Lower leg skin (tissue), 4 donors: ENCODE data around the gene CHTF18. TPM values are rescaled to one million over a fixed set of nuclear protein-coding genes. Genes with fewer than 3 reads are reported as not detected.

Experiments used
- DNase-seq, 2 donors: peaks; one replicate each; pipeline ENCODE4 v3.0.0-alpha.2; 2019; ENCODE audit warnings: low spot score in 2 of 2
- H3K4me3 ChIP-seq: fragments of 200-600 bp; sonication (generic); 2 replicates; pipeline ENCODE4 v1.5.1; 2017; ENCODE audit warnings: mild to moderate bottlenecking, low read depth; ENCODE audit not compliant: poor library complexity, severe bottlenecking
- POLR2A ChIP-seq, 2 donors: fragments of 450-650 bp; IDR thresholded peaks; one replicate each; pipeline ENCODE4 v1.6.1; 2016 to 2017; ENCODE audit warnings: antibody characterized with exemption in 2 of 2, mild to moderate bottlenecking in 1 of 2, moderate library complexity in 1 of 2
- WGBS, 2 donors: methylation state at CpG; one replicate each; pipeline ENCODE4 v1.1.5; 2018; 5-methylcytosine and 5-hydroxymethylcytosine counted together
- intact Hi-C: fragments of 100-400 bp; cut with DNase I; formaldehyde crosslinking; loops from one replicate; pipeline ENCODE4 v1.15.0; 2023; ENCODE audit warnings: low total_unique reads
- total RNA-seq, 4 donors: library from RNA; depleted of rRNA; stranded (reverse); fragments of >200 nt; gene quantifications; one replicate each; pipeline ENCODE4 v1.1.0, GENCODE V29; 2016
- TF ChIP-seq, protein P1 (sequence below), 3 donors: fragments of 450-650 bp; IDR thresholded peaks; one replicate each; pipeline ENCODE4 v1.5.1; 2016; ENCODE audit warnings: antibody characterized with exemption in 3 of 3, mild to moderate bottlenecking in 3 of 3, moderate library complexity in 2 of 3

CHTF18 gene
- total RNA-seq, 4 donors from 2014 or later: 4.6 to 23.4 (median 12.2) TPM

GRCh38 chr16:763369-764183 lies 24.8 kb upstream of the CHTF18 start:
- no peak for DNase-seq
- H3K4me3 ChIP-seq: no peak overlapping the region
- intact Hi-C loops: no loop called here
- TF ChIP-seq POLR2A (IDR thresholded peaks at IDR 0.05): no peak
- TF ChIP-seq, protein P1, sequence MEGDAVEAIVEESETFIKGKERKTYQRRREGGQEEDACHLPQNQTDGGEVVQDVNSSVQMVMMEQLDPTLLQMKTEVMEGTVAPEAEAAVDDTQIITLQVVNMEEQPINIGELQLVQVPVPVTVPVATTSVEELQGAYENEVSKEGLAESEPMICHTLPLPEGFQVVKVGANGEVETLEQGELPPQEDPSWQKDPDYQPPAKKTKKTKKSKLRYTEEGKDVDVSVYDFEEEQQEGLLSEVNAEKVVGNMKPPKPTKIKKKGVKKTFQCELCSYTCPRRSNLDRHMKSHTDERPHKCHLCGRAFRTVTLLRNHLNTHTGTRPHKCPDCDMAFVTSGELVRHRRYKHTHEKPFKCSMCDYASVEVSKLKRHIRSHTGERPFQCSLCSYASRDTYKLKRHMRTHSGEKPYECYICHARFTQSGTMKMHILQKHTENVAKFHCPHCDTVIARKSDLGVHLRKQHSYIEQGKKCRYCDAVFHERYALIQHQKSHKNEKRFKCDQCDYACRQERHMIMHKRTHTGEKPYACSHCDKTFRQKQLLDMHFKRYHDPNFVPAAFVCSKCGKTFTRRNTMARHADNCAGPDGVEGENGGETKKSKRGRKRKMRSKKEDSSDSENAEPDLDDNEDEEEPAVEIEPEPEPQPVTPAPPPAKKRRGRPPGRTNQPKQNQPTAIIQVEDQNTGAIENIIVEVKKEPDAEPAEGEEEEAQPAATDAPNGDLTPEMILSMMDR (IDR thresholded peaks at IDR 0.05): no peak
- WGBS, 2 donors: 62 to 80% methylated on average over 9 to 20 of the region's 21 CpGs

DNA sequence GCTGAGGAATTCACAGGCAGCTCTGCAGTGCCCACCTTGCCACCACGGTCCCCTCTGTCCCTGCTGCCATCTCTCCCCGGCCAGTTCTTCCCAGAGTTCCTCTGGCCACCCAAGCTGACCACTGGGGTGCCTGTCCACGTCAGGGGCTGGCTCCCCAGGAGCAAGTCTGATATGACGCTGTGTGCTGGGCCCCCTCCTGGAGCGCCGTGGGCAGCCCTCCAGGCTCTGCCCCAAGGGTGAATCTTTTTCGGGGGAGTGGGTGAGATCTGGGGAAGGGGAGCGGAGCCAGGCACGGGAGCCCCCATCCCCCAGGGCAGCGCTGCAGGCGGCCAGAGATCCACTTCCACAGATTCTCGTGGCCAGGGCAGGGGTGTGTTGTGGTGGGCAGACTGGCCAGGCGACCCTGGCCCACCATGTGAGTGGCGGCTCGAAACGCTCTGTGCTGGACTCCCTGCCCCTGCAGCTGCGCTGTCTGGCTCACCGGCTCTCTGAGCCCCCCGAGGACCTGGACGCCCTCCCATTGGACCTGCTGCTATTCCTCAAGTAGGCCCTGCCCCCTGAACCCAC lies 24.2 kb upstream of the CHTF18 start:
- TF ChIP-seq, protein P1 (IDR thresholded peaks at IDR 0.05): no peak
- no peak for TF ChIP-seq POLR2A (IDR thresholded peaks at IDR 0.05)
- 57 to 63% methylated on average over 9 to 20 of the region's 20 CpGs for WGBS, 2 donors
- DNase-seq: no peak
- no peak overlapping the region for H3K4me3 ChIP-seq
- intact Hi-C loops: no loop called here

GRCh38 chr16:764848-765487 lies 23.5 kb upstream of the CHTF18 start:
- 79 to 81% methylated on average over 23 to 27 of the region's 38 CpGs for WGBS, 2 donors
- no peak overlapping the region for H3K4me3 ChIP-seq
- intact Hi-C loops: no loop called here
- DNase-seq: no peak
- TF ChIP-seq, protein P1 (IDR thresholded peaks at IDR 0.05): no peak
- no peak for TF ChIP-seq POLR2A (IDR thresholded peaks at IDR 0.05)

- WGBS, 2 donors: 90% methylated on average over 19 to 28 of the region's 29 CpGs
Observed at GRCh38 chr16:765488-765865, 22.9 kb upstream of the CHTF18 start.

GRCh38 chr16:766008-766819 lies 22.2 kb upstream of the CHTF18 start:
- intact Hi-C loops: no loop called here
- TF ChIP-seq POLR2A (IDR thresholded peaks at IDR 0.05): no peak
- TF ChIP-seq, protein P1 (IDR thresholded peaks at IDR 0.05): no peak
- H3K4me3 ChIP-seq: no peak overlapping the region
- DNase-seq: no peak
- 75 to 83% methylated on average over 22 to 29 of the region's 29 CpGs for WGBS, 2 donors

More at GRCh38 chr16:765488-765865, 22.9 kb upstream of the CHTF18 start:
- intact Hi-C loops: no loop called here
- TF ChIP-seq POLR2A (IDR thresholded peaks at IDR 0.05): no peak
- TF ChIP-seq, protein P1 (IDR thresholded peaks at IDR 0.05): no peak
- no peak for DNase-seq
- H3K4me3 ChIP-seq: no peak overlapping the region
